GM12878 (cell line): Measurements from ENCODE around the gene SMIM44.

ENCODE experiments used
- ATF3 ChIP-seq: IDR thresholded peaks from 2 replicates; pipeline ENCODE4 v1.6.1; 2011; ENCODE audit warnings: low read depth, mild to moderate bottlenecking, low read length, moderate library complexity, borderline replicate concordance; ENCODE audit errors: extremely low read depth
- ATF7 ChIP-seq: fragments of 450-650 bp; IDR thresholded peaks from 2 replicates; pipeline ENCODE4 v1.6.1; 2016; ENCODE audit warnings: low read depth, mild to moderate bottlenecking
- CEBPB ChIP-seq, 2 experiments: fragments of 150-350 bp in 1 of 2; IDR thresholded peaks; 2 replicates each; pipeline ENCODE4 v1.6.1; 2012 to 2014; ENCODE audit warnings: low read depth in 2 of 2, low read length in 2 of 2, borderline replicate concordance in 1 of 2, inconsistent platforms in 1 of 2
- CTCF ChIP-seq, 3 experiments: IDR thresholded peaks in 2 of 3; conservative IDR thresholded peaks in 1 of 3; 2 replicates each; pipeline ENCODE4 v1.5.1; 2011; ENCODE audit warnings: low read depth in 3 of 3, low read length in 3 of 3, mild to moderate bottlenecking in 3 of 3, control low read depth in 2 of 3, moderate library complexity in 2 of 3, inconsistent platforms in 1 of 3, mixed read lengths in 1 of 3; ENCODE audit not compliant: control insufficient read depth in 2 of 3, insufficient read depth in 1 of 3; ENCODE audit errors: extremely low read depth in 1 of 3
- GABPA ChIP-seq: IDR thresholded peaks from 2 replicates; pipeline ENCODE4 v1.6.1; 2014; ENCODE audit warnings: antibody characterized with exemption, low read depth, mild to moderate bottlenecking, inconsistent platforms
- HCFC1 ChIP-seq: fragments of 150-350 bp; IDR thresholded peaks from 2 replicates; pipeline ENCODE4 v1.6.1; 2014; ENCODE audit warnings: low read length
- MAX ChIP-seq: IDR thresholded peaks from 2 replicates; pipeline ENCODE4 v1.6.1; 2012; ENCODE audit warnings: low read depth, low read length, improper control_type of control experiment
- POLR2A ChIP-seq: IDR thresholded peaks from 2 replicates; pipeline ENCODE4 v1.6.1; 2011; ENCODE audit warnings: low read depth, mild to moderate bottlenecking, low read length
- RCOR1 ChIP-seq: conservative IDR thresholded peaks from 2 replicates; pipeline ENCODE4 v1.6.1; 2012; ENCODE audit warnings: low read depth, low read length, improper control_type of control experiment
- SMC3 ChIP-seq: IDR thresholded peaks from 2 replicates; pipeline ENCODE4 v1.6.1; 2011; ENCODE audit warnings: low read length, improper control_type of control experiment, borderline replicate concordance
- SP1 ChIP-seq: IDR thresholded peaks from one replicate; pipeline ENCODE4 v1.6.1; 2011; ENCODE audit warnings: low read depth, low read length
- SRF ChIP-seq, 2 experiments: IDR thresholded peaks; 2 replicates each; pipeline ENCODE4 v1.6.1; 2011; ENCODE audit warnings: low read depth in 2 of 2, low read length in 2 of 2, mild to moderate bottlenecking in 1 of 2, moderate library complexity in 1 of 2
- STAT3 ChIP-seq: IDR thresholded peaks from 2 replicates; pipeline ENCODE4 v1.6.1; 2011; ENCODE audit warnings: low read depth, low read length, improper control_type of control experiment
- ZNF274 ChIP-seq: IDR thresholded peaks from one replicate; pipeline ENCODE4 v1.8.0; 2011; ENCODE audit not compliant: insufficient read length, insufficient read depth

DNA sequence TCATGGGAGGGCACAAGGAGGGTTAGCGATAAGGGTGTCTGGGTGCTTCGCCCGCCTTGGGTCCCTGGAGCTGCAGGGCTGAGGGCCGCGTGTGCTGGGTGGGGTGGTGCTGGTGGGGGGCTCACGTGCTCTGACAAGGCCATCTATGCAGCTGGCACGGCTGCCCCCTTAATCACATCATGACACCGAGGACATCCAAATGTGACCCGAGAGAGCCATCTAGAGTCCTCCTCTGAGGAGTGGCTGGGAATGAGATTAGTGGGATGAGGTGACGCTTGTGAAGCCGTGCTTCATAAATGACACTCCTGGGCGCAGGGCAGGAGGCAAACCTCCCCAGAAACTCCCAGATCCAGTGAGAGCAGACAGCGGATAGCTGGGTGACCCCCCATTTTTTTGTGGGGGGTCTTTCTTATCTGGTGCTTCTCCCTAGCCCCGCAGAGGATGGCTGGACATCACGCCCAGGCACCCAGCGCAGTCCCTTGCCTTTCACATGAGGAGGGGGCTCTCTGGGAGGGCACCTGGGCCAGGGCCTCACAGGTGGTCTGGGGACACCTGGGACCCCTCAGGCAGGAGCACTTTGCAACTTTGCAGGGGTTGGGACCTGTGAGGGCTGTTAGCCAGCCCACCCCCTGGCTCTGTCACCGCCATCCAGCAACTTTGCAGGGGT is 29.5 kb upstream of the SMIM44 start:
- TF ChIP-seq SRF (IDR thresholded peaks at IDR 0.05; ENCODE audit: low read depth in 2 of 2, low read length in 2 of 2) (no peak), CTCF (IDR thresholded peaks at IDR 0.05 in 2 of 3, conservative IDR thresholded peaks at IDR 0.05 in 1 of 3; ENCODE audit: control insufficient read depth in 2 of 3, extremely low read depth in 1 of 3, insufficient read depth in 1 of 3, low read depth in 3 of 3, low read length in 3 of 3) (no peak), ZNF274 (no peak), GABPA (no peak), MAX (no peak), SMC3 (no peak), CEBPB (IDR thresholded peaks at IDR 0.05; ENCODE audit: borderline replicate concordance in 1 of 2, low read depth in 2 of 2, low read length in 2 of 2) (no peak), HCFC1 (no peak), STAT3 (no peak), ATF3 (no peak), RCOR1 (no peak), ATF7 (no peak), POLR2A (no peak), SP1 (no peak)
